HCT116 (cell line): Measurements from ENCODE around the gene DDAH1. TPM values are rescaled to one million over a fixed set of nuclear protein-coding genes. Genes with fewer than 3 reads are reported as not detected.

Experiments used
- ATAC-seq: fragments of 200-7000 bp; cut with Tn5 transposase; 2 replicates; pipeline ENCODE4 v1.9.1; 2020; ENCODE audit warnings: mild to moderate bottlenecking, moderate library complexity
- BruUV-seq: library from RNA; stranded (reverse); fragments of 400-500 nt; replicated peaks from 2 replicates; lab custom pipeline; 2021; lab: Mats Ljungman, UMichigan
- CTCF ChIA-PET: fragments of 300-600 bp; sonication (Branson Sonifier 250); formaldehyde crosslinking; loops from one replicate; lab custom pipeline; 2021; ENCODE audit warnings: antibody characterized with exemption; lab: Charles Lee
- POLR2A ChIA-PET: fragments of 300-600, 350-600 bp; sonication (Branson Sonifier 250); formaldehyde crosslinking; loops from one replicate; lab custom pipeline; 2021; ENCODE audit warnings: antibody characterized with exemption; lab: Charles Lee
- RAD21 ChIA-PET, 2 experiments: fragments of 300-600 bp; sonication (Branson Sonifier 250); formaldehyde crosslinking; loops; one replicate each; lab custom pipeline; 2023; ENCODE audit warnings: low total read pairs in 2 of 2; ENCODE audit not compliant: uncharacterized antibody in 2 of 2, unreplicated experiment in 2 of 2, low non-redundant PET in 1 of 2; lab: Charles Lee
- DNase-seq: peaks from one replicate; pipeline ENCODE4 v3.0.0-alpha.2; 2010; ENCODE audit warnings: low read depth, low spot score
- H2AFZ ChIP-seq: fragments of 200-600 bp; shearing (Covaris generic), sonication (generic); 2 replicates; pipeline ENCODE4 v1.6.1; 2017; ENCODE audit warnings: low read depth, mixed run types, mixed read lengths, antibody characterized with exemption, low read length; ENCODE audit not compliant: poor library complexity, severe bottlenecking
- H3K27ac ChIP-seq: 2 replicates; pipeline ENCODE4 v1.5.1; 2012; ENCODE audit warnings: low read depth, low read length
- H3K27me3 ChIP-seq: fragments of 200-600 bp; sonication (generic); 2 replicates; pipeline ENCODE4 v1.6.1; 2016; ENCODE audit warnings: mixed run types, low read length, mixed read lengths; ENCODE audit not compliant: insufficient read depth
- H3K36me3 ChIP-seq, 2 experiments: fragments of 200-500 bp in 1 of 2; fragments of 200-600 bp in 1 of 2; sonication (Bioruptor generic) in 1 of 2; sonication (generic) in 1 of 2; 2 replicates each; pipeline versions ENCODE4 v1.5.1 to v1.6.1; 2014 to 2016; ENCODE audit warnings: low read length in 2 of 2, inconsistent platforms in 1 of 2, mixed read lengths in 1 of 2, mixed run types in 1 of 2; ENCODE audit not compliant: insufficient read depth in 2 of 2, control insufficient read depth in 1 of 2
- H3K4me1 ChIP-seq, 2 experiments: fragments of 200-600 bp in 1 of 2; sonication (generic) in 1 of 2; 2 replicates each; pipeline versions ENCODE4 v1.5.1 to v1.6.1; 2012 to 2017; ENCODE audit warnings: low read length in 2 of 2, inconsistent platforms in 1 of 2, mild to moderate bottlenecking in 1 of 2, mixed read lengths in 1 of 2, mixed run types in 1 of 2, moderate library complexity in 1 of 2; ENCODE audit not compliant: insufficient read depth in 2 of 2, control insufficient read depth in 1 of 2
- H3K4me2 ChIP-seq: fragments of 200-600 bp; sonication (generic); 2 replicates; pipeline ENCODE4 v1.6.1; 2017; ENCODE audit warnings: mixed run types, low read length, mixed read lengths
- H3K4me3 ChIP-seq, 2 experiments: fragments of 200-600 bp in 1 of 2; sonication (generic) in 1 of 2; replicated peaks in 1 of 2; 2 replicates each; pipeline ENCODE4 v1.5.1; 2011 to 2016; ENCODE audit warnings: low read length in 2 of 2, control low read depth in 1 of 2, low read depth in 1 of 2, mild to moderate bottlenecking in 1 of 2, mixed read lengths in 1 of 2, mixed run types in 1 of 2
- H3K79me2 ChIP-seq: fragments of 200-600 bp; sonication (generic); 2 replicates; pipeline ENCODE4 v1.6.1; 2017; ENCODE audit warnings: mild to moderate bottlenecking, mixed run types, low read length, moderate library complexity, mixed read lengths; ENCODE audit not compliant: insufficient read depth
- H3K9ac ChIP-seq: fragments of 200-600 bp; sonication (generic); 2 replicates; pipeline ENCODE4 v1.6.1; 2016; ENCODE audit warnings: low read length, mixed read lengths
- H3K9me2 ChIP-seq: fragments of 200-600 bp; sonication (generic), shearing (Covaris generic); 2 replicates; pipeline ENCODE4 v1.6.1; 2017; ENCODE audit warnings: mixed run types, mild to moderate bottlenecking, moderate library complexity; ENCODE audit not compliant: insufficient read depth
- H3K9me3 ChIP-seq, 2 experiments: fragments of 200-500 bp in 1 of 2; fragments of 200-600 bp in 1 of 2; sonication (Bioruptor generic) in 1 of 2; sonication (generic) in 1 of 2; 2 replicates each; pipeline ENCODE4 v1.6.1; 2014 to 2017; ENCODE audit warnings: low read length in 2 of 2, mixed read lengths in 2 of 2, inconsistent platforms in 1 of 2, low read depth in 1 of 2, mild to moderate bottlenecking in 1 of 2, mixed run types in 1 of 2, moderate library complexity in 1 of 2; ENCODE audit not compliant: control insufficient read depth in 1 of 2, insufficient read depth in 1 of 2
- H4K20me1 ChIP-seq: fragments of 200-600 bp; sonication (generic), shearing (Covaris generic); 2 replicates; pipeline ENCODE4 v1.6.1; 2017; ENCODE audit warnings: mixed run types, mild to moderate bottlenecking, moderate library complexity; ENCODE audit not compliant: insufficient read depth
- ATF3 ChIP-seq: IDR thresholded peaks from 2 replicates; pipeline ENCODE4 v1.6.1; 2012
- CBX3 ChIP-seq: IDR thresholded peaks from 2 replicates; pipeline ENCODE4 v1.6.1; 2012; ENCODE audit warnings: low read depth
- CEBPB ChIP-seq: IDR thresholded peaks from 2 replicates; pipeline ENCODE4 v1.6.1; 2012; ENCODE audit warnings: low read depth
- EGR1 ChIP-seq: IDR thresholded peaks from 2 replicates; pipeline ENCODE4 v1.6.1; 2012; ENCODE audit warnings: low read depth
- ELF1 ChIP-seq: IDR thresholded peaks from 2 replicates; pipeline ENCODE4 v1.6.1; 2012; ENCODE audit warnings: low read depth, borderline replicate concordance
- EZH2phosphoT487 ChIP-seq: fragments of 200-600 bp; IDR thresholded peaks from 2 replicates; pipeline ENCODE4 v1.6.1; 2018; ENCODE audit warnings: antibody characterized with exemption, borderline replicate concordance
- JUND ChIP-seq: IDR thresholded peaks from 2 replicates; pipeline ENCODE4 v1.6.1; 2012
- POLR2A ChIP-seq: IDR thresholded peaks from 2 replicates; pipeline ENCODE4 v1.7.0; 2011; ENCODE audit warnings: borderline replicate concordance; ENCODE audit not compliant: insufficient read depth, insufficient read length; ENCODE audit errors: extremely low read depth
- POLR2AphosphoS5 ChIP-seq: IDR thresholded peaks from 2 replicates; pipeline ENCODE4 v1.6.1; 2011; ENCODE audit warnings: mild to moderate bottlenecking, low read depth, low read length, moderate library complexity
- REST ChIP-seq: IDR thresholded peaks from 2 replicates; pipeline ENCODE4 v1.6.1; 2012; ENCODE audit warnings: low read depth
- SP1 ChIP-seq: IDR thresholded peaks from 2 replicates; pipeline ENCODE4 v1.6.1; 2012; ENCODE audit warnings: low read depth
- SRF ChIP-seq: IDR thresholded peaks from 2 replicates; pipeline ENCODE4 v1.6.1; 2012; ENCODE audit warnings: low read depth
- TCF7L2 ChIP-seq: IDR thresholded peaks from 2 replicates; pipeline ENCODE4 v1.7.0; 2011; ENCODE audit warnings: borderline replicate concordance, inconsistent platforms; ENCODE audit not compliant: insufficient read depth, insufficient read length; ENCODE audit errors: extremely low read depth
- YY1 ChIP-seq: IDR thresholded peaks from 2 replicates; pipeline ENCODE4 v1.6.1; 2011; ENCODE audit warnings: low read length, low read depth, moderate library complexity, mild to moderate bottlenecking; ENCODE audit not compliant: insufficient replicate concordance; ENCODE audit errors: extremely low read depth
- ZBTB33 ChIP-seq: IDR thresholded peaks from 2 replicates; pipeline ENCODE4 v1.6.1; 2011; ENCODE audit warnings: mild to moderate bottlenecking, low read length, moderate library complexity; ENCODE audit not compliant: insufficient replicate concordance; ENCODE audit errors: extremely low read depth
- ZNF274 ChIP-seq: fragments of 200-500 bp; sonication (Bioruptor generic); IDR thresholded peaks from 2 replicates; pipeline ENCODE4 v1.6.1; 2014; ENCODE audit warnings: mild to moderate bottlenecking, low read depth, low read length, inconsistent platforms
- intact Hi-C: fragments of 100-400 bp; cut with micrococcal nuclease; formaldehyde crosslinking; loops from 2 replicates; pipeline ENCODE4 v1.10.0; 2022
- total RNA-seq: library from RNA; stranded (reverse); gene quantifications from one replicate; pipeline ENCODE4 v1.2.1, GENCODE V29; 2021; ENCODE audit not compliant: unreplicated experiment
- TF ChIP-seq, protein P1 (sequence below): IDR thresholded peaks from 2 replicates; pipeline ENCODE4 v1.6.1; 2012

The DDAH1 gene
- total RNA-seq, 1 experiment from 2014 or later, result 16.6 TPM

GRCh38 chr1:85371021-85371420, 93.9 kb downstream of the DDAH1 start (continued):
- TF ChIP-seq ZBTB33 (no peak), CBX3 (no peak), SRF (no peak), TCF7L2 (no peak), ZNF274 (no peak), YY1 (no peak)
- TF ChIP-seq, protein P1, sequence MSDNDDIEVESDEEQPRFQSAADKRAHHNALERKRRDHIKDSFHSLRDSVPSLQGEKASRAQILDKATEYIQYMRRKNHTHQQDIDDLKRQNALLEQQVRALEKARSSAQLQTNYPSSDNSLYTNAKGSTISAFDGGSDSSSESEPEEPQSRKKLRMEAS, result no peak
- TF ChIP-seq, all 23 proteins: peak for 0

GRCh38 chr1:85368073-85368770, 96.7 kb downstream of the DDAH1 start:
- H2AFZ ChIP-seq, result no peak overlapping the region
- H3K4me2 ChIP-seq, result no peak overlapping the region
- ChIA-PET POLR2A (no interaction called here), RAD21 (no interaction called here), CTCF (no interaction called here)
- no peak overlapping the region for H3K4me3 ChIP-seq
- H3K79me2 ChIP-seq, result no peaks in the 10 kb centered on the region
- no peaks in the 10 kb centered on the region for H3K4me1 ChIP-seq
- no peak overlapping the region for H3K27ac ChIP-seq
- H3K9ac ChIP-seq, result no peak overlapping the region
- no TSS peak for BruUV-seq
- no peaks in the 10 kb centered on the region for H3K9me3 ChIP-seq
- no peak for ATAC-seq
- DNase-seq, result no peak
- intact Hi-C loops, result no loop called here
- H3K27me3 ChIP-seq, result no peaks in the 10 kb centered on the region
- H4K20me1 ChIP-seq, result no peaks in the 10 kb centered on the region
- no peaks in the 10 kb centered on the region for H3K36me3 ChIP-seq
- H3K9me2 ChIP-seq, result no peaks in the 10 kb centered on the region
- no peak for TF ChIP-seq SP1
- TF ChIP-seq EGR1, result no peak
- TF ChIP-seq JUND, result no peak
- TF ChIP-seq POLR2A, result no peak
- no peak for TF ChIP-seq ELF1
- no peak for TF ChIP-seq ZNF274
- TF ChIP-seq, protein P1, result no peak
- TF ChIP-seq REST, result no peak
- no peak for TF ChIP-seq TCF7L2
- no peak for TF ChIP-seq CBX3
- TF ChIP-seq POLR2AphosphoS5, result no peak
- TF ChIP-seq ATF3, result no peak
- no peak for TF ChIP-seq YY1
- TF ChIP-seq CEBPB, result no peak
- TF ChIP-seq EZH2phosphoT487, result no peak
